ENCODE measurements around the gene ZNF136.

- no peak for TF ChIP-seq TAF1 (IDR thresholded peaks at IDR 0.05; ENCODE audit: borderline replicate concordance, insufficient read depth, low read length)
- TF ChIP-seq, protein P1, sequence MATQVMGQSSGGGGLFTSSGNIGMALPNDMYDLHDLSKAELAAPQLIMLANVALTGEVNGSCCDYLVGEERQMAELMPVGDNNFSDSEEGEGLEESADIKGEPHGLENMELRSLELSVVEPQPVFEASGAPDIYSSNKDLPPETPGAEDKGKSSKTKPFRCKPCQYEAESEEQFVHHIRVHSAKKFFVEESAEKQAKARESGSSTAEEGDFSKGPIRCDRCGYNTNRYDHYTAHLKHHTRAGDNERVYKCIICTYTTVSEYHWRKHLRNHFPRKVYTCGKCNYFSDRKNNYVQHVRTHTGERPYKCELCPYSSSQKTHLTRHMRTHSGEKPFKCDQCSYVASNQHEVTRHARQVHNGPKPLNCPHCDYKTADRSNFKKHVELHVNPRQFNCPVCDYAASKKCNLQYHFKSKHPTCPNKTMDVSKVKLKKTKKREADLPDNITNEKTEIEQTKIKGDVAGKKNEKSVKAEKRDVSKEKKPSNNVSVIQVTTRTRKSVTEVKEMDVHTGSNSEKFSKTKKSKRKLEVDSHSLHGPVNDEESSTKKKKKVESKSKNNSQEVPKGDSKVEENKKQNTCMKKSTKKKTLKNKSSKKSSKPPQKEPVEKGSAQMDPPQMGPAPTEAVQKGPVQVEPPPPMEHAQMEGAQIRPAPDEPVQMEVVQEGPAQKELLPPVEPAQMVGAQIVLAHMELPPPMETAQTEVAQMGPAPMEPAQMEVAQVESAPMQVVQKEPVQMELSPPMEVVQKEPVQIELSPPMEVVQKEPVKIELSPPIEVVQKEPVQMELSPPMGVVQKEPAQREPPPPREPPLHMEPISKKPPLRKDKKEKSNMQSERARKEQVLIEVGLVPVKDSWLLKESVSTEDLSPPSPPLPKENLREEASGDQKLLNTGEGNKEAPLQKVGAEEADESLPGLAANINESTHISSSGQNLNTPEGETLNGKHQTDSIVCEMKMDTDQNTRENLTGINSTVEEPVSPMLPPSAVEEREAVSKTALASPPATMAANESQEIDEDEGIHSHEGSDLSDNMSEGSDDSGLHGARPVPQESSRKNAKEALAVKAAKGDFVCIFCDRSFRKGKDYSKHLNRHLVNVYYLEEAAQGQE (IDR thresholded peaks at IDR 0.05; ENCODE audit: insufficient read depth in 1 of 2, low read depth in 2 of 2, low read length in 2 of 2): no peak
- no peak for TF ChIP-seq SIN3A (IDR thresholded peaks at IDR 0.05; ENCODE audit: borderline replicate concordance, insufficient read depth, low read length)
- TF ChIP-seq POLR2AphosphoS5 (IDR thresholded peaks at IDR 0.05; ENCODE audit: low read depth, low read length): no peak; the same call in none of the 2 replicates
Measured at GRCh38 chr19:12140545-12141404, 22.1 kb upstream of the ZNF136 start.

Data from PFSK-1 (cell line).